NCI-H524 (cell line): Measurements from ENCODE around the gene CEP131.
"Not testable (repeated sequence)": the region's sequence is repeated elsewhere in the genome, so short reads cannot be mapped to it uniquely, and the experiment has no call there.

Experiments
- DNase-seq, 2 experiments: peaks; one replicate each; lab custom pipeline; 2025; lab: John Stamatoyannopoulos, UW

Gene CEP131

DNA sequence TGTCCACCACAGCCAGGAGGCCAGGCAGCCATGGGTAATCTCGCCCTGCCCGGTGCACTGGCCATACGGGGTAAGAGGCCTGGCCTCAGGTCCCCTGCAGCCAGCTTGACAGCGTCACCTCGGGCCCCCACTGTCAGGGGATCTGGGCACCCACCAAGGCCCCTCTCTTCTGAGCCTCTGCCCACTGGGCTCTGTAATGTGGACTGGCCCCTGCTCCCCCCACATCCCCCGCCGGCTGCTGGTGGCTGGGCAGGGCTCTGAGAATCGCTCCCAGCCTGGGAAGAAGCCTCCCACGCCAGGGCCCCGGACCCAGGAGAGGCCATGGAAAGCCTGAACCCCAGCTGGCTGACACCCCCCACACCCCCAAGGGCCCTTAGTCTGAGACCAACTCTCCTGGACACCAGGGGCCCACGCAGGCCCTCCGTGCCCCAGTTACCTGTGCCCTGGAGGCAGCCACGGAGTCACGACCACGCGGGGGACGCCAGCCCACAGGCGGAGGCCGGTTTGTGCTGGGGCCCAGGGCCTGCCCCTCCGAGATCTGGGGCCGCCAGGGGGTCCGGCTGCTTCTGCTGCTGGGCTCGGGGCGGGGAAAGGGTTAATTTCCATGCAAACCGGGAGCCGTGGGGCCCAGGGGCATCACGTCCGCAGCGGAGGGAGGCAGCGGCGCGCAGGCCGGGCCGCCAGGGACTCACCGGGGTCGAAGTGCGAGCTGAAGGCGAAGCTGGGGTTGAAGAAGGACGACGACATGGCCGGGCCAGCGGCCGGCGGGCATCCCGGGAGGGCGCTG is 57.3 kb downstream of the CEP131 start, which contains the start of gene PVALEF:
Gene PVALEF, plus strand, starts transcription at position 262 of the 787 bp plus-strand sequence. CDS start 15,720 bp downstream, outside the sequence.
- DNase-seq: peak in 1 of 2 experiments; percentile 64

DNA sequence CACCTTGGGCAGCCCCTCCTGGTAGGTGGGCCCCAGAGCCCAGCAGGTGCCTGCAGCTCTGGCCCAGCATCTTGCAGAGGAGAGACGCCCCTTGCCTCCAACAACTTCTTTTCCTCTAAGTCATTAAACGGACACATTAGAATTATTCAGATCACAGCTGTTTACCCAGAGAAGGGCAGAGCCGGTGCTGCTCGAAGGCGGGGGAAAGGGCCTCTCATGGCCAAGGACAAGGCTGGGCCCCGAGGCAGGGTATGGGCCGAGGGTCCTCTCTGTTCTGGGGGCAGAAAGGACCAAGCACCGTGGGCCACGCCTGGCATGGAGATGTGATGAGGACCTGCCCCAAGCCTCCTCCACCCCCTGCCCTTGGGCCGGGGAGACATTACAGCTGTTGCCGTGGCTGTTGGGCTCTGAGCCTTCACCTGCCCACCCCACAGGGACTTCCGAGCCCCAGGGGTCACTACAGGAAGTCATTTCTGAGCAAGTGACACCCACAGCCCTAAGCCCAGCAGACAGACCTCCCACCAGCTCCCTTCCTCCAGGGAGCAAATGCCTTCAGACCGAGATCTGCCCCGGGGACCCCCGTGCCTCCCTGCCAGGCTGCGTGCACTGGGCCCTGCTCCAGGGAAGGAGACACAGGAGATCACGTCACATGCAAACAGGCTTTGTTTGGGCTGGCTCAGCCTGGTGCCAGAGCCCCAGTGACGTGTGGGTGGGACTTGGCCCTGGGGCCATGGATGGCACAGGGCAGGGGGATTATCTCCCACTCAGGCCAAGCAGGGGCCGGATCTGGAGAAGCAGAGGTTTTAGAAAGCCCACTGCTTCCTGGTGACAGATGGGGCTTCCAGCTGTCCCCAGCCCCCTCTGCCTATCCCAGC is 58.2 kb downstream of the CEP131 start:
- peak; percentile 99 to 100 for DNase-seq

DNA sequence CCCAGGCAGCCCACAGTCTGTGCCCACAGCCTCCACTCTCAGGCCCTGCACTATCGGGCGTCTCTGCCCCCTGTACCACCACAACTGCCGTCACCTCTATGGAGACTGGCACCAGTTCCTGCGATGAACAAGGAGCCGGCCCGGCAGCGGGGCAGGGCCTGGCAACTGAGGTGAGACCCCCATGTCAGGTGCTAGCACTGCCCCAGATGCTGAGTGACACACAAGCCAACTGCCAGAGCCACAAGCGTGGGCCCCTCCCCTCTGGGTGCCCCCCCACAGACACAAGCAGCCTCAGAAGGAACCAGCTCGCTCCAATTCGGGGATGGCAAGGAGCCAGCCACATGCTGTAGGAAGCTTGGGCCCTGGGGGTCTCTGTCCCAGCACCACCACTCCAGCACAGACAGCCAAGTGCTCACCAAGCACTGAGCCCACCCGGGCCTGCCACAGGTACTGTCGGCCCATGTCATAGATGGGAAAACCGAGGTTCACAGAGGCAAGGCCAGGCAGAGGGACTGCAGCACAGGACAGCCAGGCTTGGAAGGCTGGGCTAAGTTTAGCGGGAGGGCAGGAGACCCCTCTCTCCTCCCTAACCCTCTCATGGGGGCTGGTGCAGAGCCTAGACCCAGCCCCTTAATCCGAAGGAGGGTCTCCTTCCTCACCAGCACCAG is 58.9 kb downstream of the CEP131 start:
- DNase-seq: no peak

DNA sequence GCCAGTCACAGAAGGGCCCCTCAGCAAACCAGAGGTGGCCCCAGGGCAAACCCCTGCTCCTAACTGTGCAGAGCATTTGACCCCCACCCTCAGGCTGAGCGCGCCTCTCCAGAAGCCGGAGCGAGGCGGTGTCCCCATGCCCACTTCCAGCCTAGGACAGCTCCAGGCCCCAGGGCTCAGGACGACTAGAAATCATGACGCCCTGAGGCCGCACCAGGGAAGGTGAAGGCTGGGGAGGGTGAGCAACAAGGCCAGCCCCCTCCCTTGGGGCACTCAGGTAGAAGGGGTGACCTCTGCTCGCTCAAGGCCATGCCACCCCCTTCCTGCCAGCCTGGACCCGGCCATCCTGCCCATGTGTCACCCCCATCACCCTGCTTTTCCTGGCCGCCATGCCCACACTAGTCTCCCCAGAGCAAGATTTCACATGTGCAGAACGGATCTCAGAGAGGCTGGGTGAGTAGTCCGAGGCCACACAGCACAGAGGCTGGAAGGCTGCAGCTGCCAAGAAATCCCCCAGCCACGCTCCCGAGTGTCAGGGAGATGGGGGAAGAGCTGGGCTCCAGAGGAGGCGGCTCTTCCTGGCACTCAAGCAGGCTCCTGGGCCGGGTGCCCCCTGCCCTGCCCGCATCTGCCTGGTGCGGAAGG is 59.6 kb downstream of the CEP131 start:
- DNase-seq: no peak

DNA sequence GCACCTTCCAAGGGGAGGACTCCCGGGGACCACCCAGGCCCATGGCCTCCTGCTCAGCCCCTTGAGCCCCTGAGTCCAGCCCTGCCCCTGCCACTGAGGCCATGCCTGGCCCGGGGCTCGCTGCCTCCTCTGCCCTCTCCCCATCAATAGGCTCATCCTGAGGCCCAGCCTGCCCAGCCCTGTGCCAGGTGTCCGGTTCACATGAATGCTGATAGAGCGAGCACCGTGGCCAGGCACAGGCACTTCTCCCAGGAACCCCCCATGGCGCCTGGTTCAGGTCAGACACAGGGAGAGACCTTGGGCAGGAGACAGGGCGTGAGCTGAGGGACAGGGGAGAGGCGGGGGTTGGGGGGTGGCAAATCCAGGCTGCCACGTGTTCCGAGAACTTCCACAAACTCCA is 60.3 kb downstream of the CEP131 start:
- DNase-seq: no peak

DNA sequence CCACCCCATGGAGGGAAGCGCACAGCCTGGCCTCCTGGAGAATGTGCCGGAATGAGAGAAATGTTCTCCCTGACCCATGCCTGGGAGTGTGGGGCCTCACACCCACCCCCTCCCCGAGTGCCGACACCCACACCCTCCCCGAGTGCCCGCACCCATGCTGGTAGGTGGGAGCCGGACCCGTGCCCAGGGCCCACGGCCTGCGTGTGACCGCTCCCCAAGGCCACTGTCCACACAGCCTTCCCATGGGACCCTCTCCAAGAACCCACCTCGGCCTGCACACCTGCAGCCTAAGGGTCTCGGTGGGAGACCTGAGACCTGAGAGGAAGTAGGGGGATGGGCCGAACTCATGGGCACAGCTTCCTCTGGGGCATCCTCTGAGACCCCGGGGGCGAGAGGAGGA is 60.8 kb downstream of the CEP131 start:
- DNase-seq: no peak

DNA sequence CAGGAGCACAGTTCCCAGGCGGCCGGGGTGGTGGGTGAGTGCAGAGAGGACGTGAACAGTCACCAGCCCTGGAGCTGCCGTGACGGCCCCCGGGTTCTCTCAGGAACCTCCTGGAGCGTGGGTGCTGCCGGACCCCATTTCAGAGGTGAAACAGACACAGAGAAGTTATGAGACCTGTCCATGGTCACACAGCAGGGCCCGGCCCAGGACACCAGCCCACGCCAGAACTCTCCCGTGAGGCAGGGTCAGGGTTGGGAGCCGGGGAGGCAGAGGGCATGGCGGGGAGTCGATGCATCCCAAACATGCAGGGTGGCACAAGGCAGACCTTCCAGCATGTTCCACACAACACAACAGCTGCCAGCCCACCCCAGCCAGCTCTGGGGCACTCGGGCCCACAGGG is 61.2 kb downstream of the CEP131 start:
- no peak for DNase-seq

DNA sequence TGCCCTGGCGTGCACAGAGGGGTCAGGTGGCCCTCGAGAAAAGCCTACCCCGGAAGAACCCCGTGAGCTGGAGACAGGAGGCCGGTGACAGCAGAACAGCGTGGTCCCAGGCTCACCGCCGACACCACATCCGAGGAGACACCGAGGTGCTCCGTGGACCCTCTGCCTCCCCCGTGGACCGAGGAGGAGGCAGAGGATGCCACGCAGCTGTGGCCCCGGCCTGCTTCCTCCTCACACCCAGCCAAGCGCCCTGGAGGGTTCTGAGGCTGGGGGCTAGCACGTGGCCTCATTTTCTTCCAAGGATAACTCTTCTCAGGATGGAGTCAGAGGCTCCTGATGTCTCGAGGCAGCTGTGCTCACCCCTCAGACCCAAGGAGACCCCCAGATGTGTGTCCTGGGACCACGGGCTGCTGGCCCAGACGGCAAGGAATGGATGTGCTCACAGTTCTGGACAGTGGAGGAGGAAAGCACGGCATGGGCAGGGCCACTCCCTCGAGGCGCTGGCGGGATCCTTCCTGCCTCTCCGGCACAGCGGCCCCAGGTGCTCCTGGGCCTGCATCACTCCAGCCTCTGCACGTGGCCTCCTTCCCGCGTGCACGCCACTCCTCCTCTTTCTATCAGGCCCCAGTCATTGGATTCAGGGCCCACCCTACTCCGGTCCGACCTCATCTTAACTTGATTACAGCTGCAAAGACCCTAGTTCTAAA is 61.9 kb downstream of the CEP131 start:
- DNase-seq: no peak

DNA sequence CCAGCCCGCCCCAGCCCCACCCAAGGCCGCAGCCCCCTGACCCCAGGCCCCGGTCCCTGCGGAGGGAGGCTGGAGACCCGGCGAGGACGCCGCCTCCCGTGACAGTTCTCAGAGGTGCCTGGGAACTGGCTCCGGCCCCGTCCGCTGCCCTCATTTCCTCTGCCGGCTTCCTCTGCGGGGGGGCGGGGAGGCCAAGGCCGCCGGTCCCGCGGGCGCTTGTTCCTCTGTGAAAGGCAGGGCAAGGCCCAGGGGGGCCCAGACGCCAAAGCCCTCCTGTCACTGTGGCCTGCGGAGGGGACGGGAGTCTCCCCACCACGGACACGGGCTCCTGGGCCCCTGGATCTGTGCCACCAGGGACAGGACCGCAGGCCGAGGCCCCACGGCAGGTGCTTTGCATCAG is 62.5 kb downstream of the CEP131 start:
- no peak for DNase-seq

DNA sequence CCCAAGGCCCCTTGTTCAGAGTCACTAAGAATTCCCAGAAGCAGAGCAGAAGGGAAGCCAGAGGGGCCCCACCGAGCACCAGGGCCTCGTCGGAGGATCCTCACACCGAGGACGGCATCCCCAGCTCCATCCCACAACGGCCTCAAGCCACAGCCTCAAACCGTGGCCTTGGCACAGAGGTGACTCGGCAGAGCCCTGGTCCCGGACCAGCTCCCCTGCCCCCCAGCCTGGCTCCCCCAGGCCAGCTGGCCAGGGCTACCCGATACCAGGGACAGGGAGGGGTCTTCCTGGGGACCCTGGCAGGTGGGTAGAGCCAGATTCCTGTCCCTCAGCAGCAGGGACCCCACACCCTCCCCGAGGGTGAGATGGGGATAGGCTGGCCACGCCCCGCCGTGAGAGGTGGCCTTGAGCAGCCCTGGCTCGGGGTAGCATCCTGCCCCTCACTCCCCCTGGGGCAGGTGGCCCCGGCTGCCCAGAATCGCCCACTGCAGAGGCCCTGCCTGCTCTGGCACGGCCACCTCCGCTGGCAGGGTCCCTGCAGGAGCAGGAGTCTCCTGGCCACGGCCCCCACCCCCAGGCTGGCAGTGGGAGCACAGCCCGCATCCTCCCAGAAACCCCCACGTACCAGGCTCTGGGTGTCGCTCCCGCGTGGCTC is 63.0 kb downstream of the CEP131 start:
- DNase-seq: no peak

DNA sequence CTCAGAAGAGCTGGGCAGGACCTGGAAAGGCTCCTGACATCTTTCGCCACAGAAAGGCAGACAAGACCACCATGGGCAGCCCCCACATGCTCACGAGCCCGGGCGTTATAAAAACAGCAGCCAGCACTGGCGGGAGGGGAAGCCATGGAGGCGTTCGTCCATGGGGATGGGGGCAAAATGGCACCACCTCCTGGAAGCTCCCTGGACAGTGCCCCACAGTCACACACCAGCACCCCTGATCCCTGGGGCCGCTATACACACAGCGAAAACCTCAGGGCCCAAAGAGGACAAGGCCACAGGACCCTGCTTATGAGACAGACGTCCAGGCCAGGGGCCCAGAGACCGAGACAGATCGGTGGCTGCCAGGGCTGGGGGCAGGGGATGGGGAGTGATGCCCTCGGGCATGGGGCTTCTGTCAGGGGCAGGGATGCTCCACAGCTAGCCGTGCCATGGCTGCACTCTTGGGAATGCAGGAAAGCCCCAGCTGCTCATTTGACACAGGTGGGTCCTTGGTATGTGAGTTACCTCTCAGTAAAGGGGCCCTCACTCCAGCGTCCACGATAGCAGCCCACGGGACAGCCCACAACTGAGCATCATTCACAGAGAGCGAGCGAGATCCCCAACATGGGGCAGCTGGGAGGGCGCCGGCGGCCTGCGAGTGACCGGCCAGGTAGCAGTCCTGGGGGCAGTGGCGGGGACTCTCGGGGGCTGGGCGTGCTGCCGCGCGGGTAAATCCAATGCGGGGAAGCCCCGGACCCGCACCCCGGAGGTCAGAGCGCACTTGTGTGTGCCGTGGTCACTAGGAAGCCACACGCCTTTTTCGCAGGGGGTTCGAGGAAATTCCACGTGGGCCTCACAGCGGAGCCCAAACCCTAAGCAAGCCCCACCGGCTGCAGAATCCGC is 63.8 kb downstream of the CEP131 start:
- no peak for DNase-seq

DNA sequence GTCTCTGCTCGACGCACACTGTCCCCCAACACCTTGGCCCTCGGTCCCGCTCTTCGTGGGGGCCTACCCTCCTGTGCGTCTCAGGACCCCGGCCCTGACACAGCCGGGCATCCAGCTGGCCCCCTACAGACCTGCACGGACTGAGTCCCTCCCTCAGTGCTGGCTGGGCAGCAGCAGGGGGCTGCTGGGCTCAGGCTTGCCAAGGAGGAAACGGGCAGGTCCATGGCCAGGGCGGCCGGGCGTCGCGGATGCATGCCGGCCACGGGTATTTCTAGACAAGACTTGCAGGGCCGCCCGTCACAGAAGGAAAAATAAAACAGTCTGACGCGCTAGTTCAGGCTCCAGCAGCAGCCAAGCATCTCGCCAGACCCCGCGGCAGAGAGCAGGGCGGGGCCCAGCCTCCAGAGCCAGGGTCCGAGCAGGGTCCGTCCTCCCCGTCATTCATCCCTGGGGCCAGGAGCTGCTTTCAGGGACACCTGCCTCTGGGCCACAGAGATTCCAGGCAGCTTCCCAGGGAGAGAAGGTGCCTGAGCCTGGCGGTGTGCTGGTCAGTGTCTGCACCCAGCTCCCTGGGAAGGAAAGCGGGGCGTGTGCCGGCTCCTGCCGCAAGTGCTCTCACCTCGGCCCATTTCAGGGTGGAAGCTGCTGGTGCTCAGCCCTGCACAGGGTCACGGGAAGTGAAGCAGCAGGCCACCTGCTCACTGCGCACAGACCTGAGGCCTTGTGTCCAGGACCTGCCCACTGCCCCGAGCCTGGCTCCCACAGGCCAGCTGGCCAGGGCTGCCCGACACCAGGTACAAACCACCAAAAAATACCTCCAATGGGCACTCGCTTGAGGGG is 64.7 kb downstream of the CEP131 start:
- no peak for DNase-seq

DNA sequence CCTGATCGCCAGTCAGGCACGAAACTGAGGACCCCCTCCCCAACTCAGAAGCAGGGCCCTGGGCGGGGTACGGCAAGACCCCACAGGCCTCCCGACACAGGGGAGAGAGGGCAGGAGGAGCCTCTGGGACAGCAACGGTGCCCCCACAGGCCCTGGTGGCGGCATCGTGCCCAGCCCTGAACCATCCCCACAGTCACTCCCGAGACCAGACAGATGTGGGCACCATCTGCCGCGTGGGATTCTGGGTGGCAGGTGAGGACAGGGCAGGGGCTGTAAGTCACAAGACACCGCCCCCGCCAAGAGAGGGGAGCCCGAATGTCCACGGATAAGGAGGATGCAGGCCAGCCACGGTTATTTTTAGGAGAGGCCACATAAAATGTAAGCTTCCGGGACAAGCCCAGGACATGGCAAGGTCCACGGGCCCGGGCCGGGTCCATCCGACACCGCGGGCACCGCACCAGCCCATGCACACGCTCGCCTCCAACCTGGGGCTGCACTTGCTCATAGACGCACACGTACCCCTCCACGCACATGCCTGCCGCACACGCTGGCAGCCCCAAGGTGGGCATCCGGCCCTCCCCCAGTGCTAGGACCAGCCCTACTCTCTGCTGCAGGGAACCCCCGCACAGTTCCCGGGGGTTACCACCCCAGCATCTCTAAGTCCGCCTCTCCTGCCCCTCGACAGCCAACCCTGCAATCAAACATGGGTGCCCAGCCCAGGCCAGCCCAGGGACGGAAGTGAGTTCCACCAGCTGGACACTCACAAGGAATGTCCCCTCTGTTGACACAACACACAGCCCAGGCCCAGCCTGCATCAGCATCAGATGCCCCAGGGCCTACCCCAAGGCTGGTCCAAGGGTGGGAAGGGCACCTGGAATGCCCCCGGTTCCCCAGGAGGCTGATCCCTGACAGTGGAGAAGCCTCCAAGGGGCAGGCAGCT is 65.6 kb downstream of the CEP131 start:
- DNase-seq: peak in 1 of 2 experiments; percentile 24

DNA sequence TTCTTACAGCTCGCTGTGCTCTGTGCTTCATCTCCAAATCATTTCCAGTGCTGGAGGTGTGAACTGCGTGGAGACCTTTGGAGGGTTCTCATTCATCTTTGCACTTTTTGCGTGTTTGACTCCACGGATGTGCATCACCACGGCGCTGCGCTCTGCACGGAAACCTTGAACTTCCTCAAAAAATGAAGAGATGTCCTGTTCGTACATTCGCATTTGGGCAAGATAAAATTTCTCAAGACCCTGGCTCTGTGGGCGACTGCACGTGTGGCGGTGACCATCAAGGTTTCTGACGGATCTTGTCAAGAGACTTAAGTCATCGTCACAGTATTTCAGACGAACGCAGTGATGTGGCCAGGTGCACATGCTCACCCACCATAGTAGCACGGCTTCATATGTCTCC is 67.8 kb downstream of the CEP131 start:
- no peak for DNase-seq

DNA sequence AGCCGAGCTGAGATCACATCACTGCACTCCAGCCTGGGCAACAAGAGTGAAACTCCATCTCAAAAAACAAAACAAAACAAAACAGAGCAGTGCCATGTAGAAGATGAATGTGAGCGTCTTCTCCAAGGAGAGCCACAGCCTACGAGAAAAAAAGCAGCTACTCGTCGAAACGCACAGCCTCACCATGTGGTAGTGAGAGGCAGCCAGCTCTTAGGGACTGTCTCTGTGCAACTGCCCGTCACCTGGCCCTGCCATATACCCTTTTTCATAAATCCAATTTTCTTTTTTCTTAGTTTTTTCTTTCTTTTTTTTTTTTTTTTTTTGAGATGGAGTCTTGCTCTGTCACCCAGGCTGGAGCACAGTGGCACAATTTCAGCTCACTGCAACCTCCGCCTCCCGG is 68.7 kb downstream of the CEP131 start:
- DNase-seq: not testable (repeated sequence)

DNA sequence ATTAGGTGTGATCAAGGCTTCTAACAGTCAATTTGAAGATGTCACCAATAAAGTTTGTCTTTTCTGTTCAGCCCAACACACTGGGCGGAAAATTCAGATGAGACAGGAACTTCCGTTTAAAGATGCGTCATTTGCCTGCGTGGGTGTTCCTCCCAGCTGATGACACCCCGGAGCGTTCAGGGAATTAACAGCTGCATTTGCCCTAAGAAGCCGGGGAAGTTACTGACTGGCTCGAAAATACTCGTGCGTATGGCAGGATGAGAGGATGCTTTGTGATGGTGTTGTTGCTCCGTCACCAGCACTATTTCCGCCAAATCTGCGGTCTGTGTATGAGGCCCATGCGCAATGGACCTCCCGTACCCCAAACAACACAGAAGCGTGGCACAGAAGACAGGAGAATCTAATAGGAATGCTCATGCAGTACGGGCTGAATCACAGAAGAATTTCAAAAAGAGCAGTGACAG is 69.4 kb downstream of the CEP131 start:
- DNase-seq: no peak

DNA sequence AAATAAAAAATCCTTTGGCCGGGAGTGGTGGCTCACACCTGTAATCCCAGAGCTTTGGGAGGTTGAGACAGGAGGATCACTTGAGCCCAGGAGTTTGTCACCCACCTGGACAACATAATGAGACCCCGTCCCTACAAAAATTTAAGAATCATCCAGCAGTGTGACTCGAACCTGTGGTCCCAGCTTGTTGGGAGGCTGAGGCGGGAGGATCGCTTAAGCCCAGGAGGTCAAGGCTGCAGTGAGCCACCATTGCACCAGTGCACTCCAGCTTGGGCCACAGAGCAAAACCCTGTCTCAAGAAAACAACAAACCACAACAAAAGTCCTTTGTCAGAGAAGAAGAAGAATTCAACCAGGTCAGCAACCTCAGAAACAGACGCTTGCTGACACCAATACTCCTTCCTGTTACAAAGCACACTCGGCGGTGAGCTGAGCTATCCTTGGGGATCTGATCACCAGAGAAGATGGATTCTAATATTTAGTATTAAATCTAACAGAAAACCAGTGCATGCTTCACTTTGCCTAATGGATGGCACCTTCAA is 70.4 kb downstream of the CEP131 start:
- DNase-seq: no peak
